NCI-H1436 (cell line): ENCODE data around the gene SPPL3.
A peak's percentile ranks its signal among the peaks of the same experiment; 100 is the strongest.

Experiments
- DNase-seq: peaks from one replicate; lab custom pipeline; 2025; lab: John Stamatoyannopoulos, UW

The SPPL3 gene

GRCh38 chr12:120721866-120722265 lies 182.3 kb downstream of the SPPL3 start:
- no peak for DNase-seq

GRCh38 chr12:120720987-120721801 lies 183.0 kb downstream of the SPPL3 start:
- DNase-seq: no peak

GRCh38 chr12:120720234-120720986 lies 183.7 kb downstream of the SPPL3 start:
- DNase-seq: no peak

GRCh38 chr12:120719496-120720233 lies 184.5 kb downstream of the SPPL3 start:
- DNase-seq: no peak

GRCh38 chr12:120719072-120719471 lies 185.1 kb downstream of the SPPL3 start:
- DNase-seq: no peak

GRCh38 chr12:120718055-120718454 lies 186.1 kb downstream of the SPPL3 start:
- no peak for DNase-seq

- DNase-seq: peak; percentile 77
Observed at GRCh38 chr12:120713861-120714482, 190.2 kb downstream of the SPPL3 start.

- no peak for DNase-seq
Observed at GRCh38 chr12:120712610-120713009, 191.5 kb downstream of the SPPL3 start.
